Endothelial cell of coronary artery (primary cell): ENCODE results near the gene ADAMTS3. TPM values are rescaled to one million over a fixed set of nuclear protein-coding genes. Genes with fewer than 3 reads are reported as not detected.

Experiments
- total RNA-seq: library from RNA; depleted of rRNA; stranded (reverse); fragments of >200 nt; gene quantifications from 2 replicates; pipeline ENCODE4 v1.2.3, GENCODE V29; 2014

Gene ADAMTS3
- 2.3 and 3.5 TPM in 2 replicates for total RNA-seq

DNA sequence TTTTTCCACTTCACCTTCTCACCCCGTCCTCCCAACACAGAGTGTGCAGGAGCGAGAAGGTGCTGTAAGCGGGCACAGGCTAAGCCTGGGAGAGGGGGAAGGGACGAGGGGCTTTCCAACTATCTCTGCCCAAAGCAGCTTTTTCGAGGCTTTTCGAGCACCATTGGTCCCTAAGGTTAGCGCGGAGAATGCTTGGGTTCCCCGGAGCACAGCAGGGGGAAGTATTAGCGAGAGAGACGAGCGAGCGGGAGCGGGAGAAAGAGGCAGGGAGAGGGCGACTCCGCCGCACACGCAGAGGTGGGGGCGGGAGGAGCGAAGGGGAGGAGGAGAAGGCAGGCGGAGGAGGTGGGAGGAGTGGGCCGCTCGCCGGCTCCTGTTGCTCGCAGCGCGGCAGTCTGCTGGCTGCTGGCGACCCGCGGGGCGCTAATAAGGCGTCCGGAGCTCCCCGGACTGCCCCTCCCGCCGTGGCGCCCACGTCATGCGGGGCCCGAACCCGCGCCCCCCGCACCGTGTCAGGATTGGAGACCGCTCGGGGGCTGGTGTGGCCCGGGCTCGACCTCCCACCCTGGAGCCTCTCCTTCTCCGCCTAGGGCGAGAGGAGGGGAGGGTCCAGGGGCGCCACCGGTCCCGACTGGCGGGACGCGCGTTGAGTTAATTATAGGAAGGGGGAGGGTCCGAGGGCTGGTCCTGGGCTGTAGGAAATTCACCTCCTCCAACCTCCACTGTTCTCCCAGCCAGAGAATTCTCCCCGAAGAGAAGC lies at the start of gene ADAMTS3:
ADAMTS3 (minus strand) TSS at position 263 of the 760 bp plus-strand sequence. CDS start 459 bp downstream, outside the sequence.

